Measurements from ENCODE around the gene SPECC1. TPM values are rescaled to one million over a fixed set of nuclear protein-coding genes. Genes with fewer than 3 reads are reported as not detected.

The SPECC1 gene
- total RNA-seq, 1 experiment from 2014 or later: 46.4 TPM

- TF ChIP-seq EZH2phosphoT487 (IDR thresholded peaks at IDR 0.05; ENCODE audit: borderline replicate concordance, low read length): no peak
- H3K27ac ChIP-seq (ENCODE audit: low read length): no peak overlapping the region
- DNase-seq: no peak
- H3K27me3 ChIP-seq (ENCODE audit: low read length): no peaks in the 10 kb centered on the region
- H3K79me2 ChIP-seq (ENCODE audit: low read length): peaks cover 11% of the 10 kb centered on the region
- no peaks in the 10 kb centered on the region for H3K9me2 ChIP-seq (replicated peaks; ENCODE audit: low read length)
- no peaks in the 10 kb centered on the region for H3K9me3 ChIP-seq (ENCODE audit: low read length)
- BruUV-seq (replicated peaks): no TSS peak
- H3K4me3 ChIP-seq (ENCODE audit: low read length): no peak overlapping the region
- H3K9ac ChIP-seq (ENCODE audit: low read length): no peak overlapping the region
- no peaks in the 10 kb centered on the region for H3K36me3 ChIP-seq (ENCODE audit: low read depth, low read length)
- no peaks in the 10 kb centered on the region for H4K20me1 ChIP-seq (ENCODE audit: low read length)
- no peak for ATAC-seq
- POLR2A ChIA-PET (ENCODE audit: unreplicated experiment): no interaction called here
- H3K4me1 ChIP-seq (ENCODE audit: insufficient read depth, low read length): peaks cover 10% of the 10 kb centered on the region
- no peaks in the 10 kb centered on the region for H3F3A ChIP-seq (ENCODE audit: low read length, unreplicated experiment)
- no peak overlapping the region for H3K4me2 ChIP-seq (ENCODE audit: low read length)
- H2AFZ ChIP-seq (ENCODE audit: low read length): no peak overlapping the region
- intact Hi-C loops (cut with micrococcal nuclease): no loop called here
- CTCF ChIA-PET: no interaction called here
These were observed 208.5 kb downstream of the SPECC1 start for GRCh38 chr17:20217677-20218076.

DNA sequence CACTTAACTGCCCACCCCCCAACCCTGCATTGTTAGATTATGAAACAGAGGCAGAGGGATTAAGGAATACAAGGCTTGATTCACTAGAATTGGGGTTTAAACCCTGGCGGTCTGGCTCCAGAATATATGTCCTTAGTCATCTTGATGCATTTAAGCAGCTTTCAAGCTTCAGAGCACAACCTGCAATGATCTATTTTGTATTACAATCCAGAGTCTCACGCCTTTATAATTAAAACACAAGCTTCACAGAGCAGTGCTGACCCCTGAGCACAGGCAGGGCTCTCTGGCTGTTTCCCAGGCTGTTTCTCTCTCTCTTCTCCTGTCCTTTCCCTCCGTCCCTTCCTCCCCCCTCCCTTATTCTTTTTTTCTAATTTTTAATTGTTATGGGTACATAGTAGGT lies 209.1 kb downstream of the SPECC1 start:
- ChIA-PET POLR2A (ENCODE audit: unreplicated experiment) (no interaction called here), CTCF (no interaction called here)
- DNase-seq (no peak), ATAC-seq (no peak)
- H3K4me1 ChIP-seq (ENCODE audit: insufficient read depth, low read length): peaks cover 5% of the 10 kb centered on the region
- BruUV-seq (replicated peaks): no TSS peak
- no peaks in the 10 kb centered on the region for H3K36me3 ChIP-seq (ENCODE audit: low read depth, low read length)
- peaks cover 11% of the 10 kb centered on the region for H3K79me2 ChIP-seq (ENCODE audit: low read length)
- H4K20me1 ChIP-seq (ENCODE audit: low read length): no peaks in the 10 kb centered on the region
- TF ChIP-seq EZH2 (IDR thresholded peaks at IDR 0.05; ENCODE audit: low read length, unreplicated experiment) (no peak), EZH2phosphoT487 (IDR thresholded peaks at IDR 0.05; ENCODE audit: borderline replicate concordance, low read length) (no peak)
- TF ChIP-seq, protein P1, sequence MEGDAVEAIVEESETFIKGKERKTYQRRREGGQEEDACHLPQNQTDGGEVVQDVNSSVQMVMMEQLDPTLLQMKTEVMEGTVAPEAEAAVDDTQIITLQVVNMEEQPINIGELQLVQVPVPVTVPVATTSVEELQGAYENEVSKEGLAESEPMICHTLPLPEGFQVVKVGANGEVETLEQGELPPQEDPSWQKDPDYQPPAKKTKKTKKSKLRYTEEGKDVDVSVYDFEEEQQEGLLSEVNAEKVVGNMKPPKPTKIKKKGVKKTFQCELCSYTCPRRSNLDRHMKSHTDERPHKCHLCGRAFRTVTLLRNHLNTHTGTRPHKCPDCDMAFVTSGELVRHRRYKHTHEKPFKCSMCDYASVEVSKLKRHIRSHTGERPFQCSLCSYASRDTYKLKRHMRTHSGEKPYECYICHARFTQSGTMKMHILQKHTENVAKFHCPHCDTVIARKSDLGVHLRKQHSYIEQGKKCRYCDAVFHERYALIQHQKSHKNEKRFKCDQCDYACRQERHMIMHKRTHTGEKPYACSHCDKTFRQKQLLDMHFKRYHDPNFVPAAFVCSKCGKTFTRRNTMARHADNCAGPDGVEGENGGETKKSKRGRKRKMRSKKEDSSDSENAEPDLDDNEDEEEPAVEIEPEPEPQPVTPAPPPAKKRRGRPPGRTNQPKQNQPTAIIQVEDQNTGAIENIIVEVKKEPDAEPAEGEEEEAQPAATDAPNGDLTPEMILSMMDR (conservative IDR thresholded peaks at IDR 0.05; ENCODE audit: low read depth, low read length): no peak
- no peak overlapping the region for H3K9ac ChIP-seq (ENCODE audit: low read length)
- no peaks in the 10 kb centered on the region for H3F3A ChIP-seq (ENCODE audit: low read length, unreplicated experiment)
- intact Hi-C loops (cut with micrococcal nuclease): no loop called here
- H3K9me2 ChIP-seq (replicated peaks; ENCODE audit: low read length): no peaks in the 10 kb centered on the region
- no peak overlapping the region for H2AFZ ChIP-seq (ENCODE audit: low read length)
- no peak overlapping the region for H3K27ac ChIP-seq (ENCODE audit: low read length)
- no peaks in the 10 kb centered on the region for H3K27me3 ChIP-seq (ENCODE audit: low read length)
- H3K9me3 ChIP-seq (ENCODE audit: low read length): no peaks in the 10 kb centered on the region
- H3K4me2 ChIP-seq (ENCODE audit: low read length): no peak overlapping the region
- H3K4me3 ChIP-seq (ENCODE audit: low read length): no peak overlapping the region

GRCh38 chr17:20223808-20224328 lies 214.7 kb downstream of the SPECC1 start:
- POLR2A ChIA-PET (ENCODE audit: unreplicated experiment): no interaction called here
- H3K27ac ChIP-seq (ENCODE audit: low read length): no peak overlapping the region
- 0 out of 2 replicates have a peak, but pooled peaks cover 8% of the 10 kb centered on the region for H4K20me1 ChIP-seq (ENCODE audit: low read length)
- no peaks in the 10 kb centered on the region for H3K9me2 ChIP-seq (replicated peaks; ENCODE audit: low read length)
- no peak for TF ChIP-seq EZH2 (IDR thresholded peaks at IDR 0.05; ENCODE audit: low read length, unreplicated experiment)
- TF ChIP-seq, protein P1 (conservative IDR thresholded peaks at IDR 0.05; ENCODE audit: low read depth, low read length): no peak
- TF ChIP-seq EZH2phosphoT487 (IDR thresholded peaks at IDR 0.05; ENCODE audit: borderline replicate concordance, low read length): no peak
- no TSS peak for BruUV-seq (replicated peaks)
- H3F3A ChIP-seq (ENCODE audit: low read length, unreplicated experiment): no peaks in the 10 kb centered on the region
- intact Hi-C loops (cut with micrococcal nuclease): no loop called here
- H3K4me1 ChIP-seq (ENCODE audit: insufficient read depth, low read length): peaks cover 6% of the 10 kb centered on the region; the same call in 1 of the 2 replicates
- no peaks in the 10 kb centered on the region; the same call in 1 of the 2 replicates for H3K36me3 ChIP-seq (ENCODE audit: low read depth, low read length)
- no peaks in the 10 kb centered on the region for H3K27me3 ChIP-seq (ENCODE audit: low read length)
- no peak for ATAC-seq
- no peak overlapping the region for H3K4me3 ChIP-seq (ENCODE audit: low read length)
- H2AFZ ChIP-seq (ENCODE audit: low read length): no peak overlapping the region
- H3K9me3 ChIP-seq (ENCODE audit: low read length): no peaks in the 10 kb centered on the region
- H3K79me2 ChIP-seq (ENCODE audit: low read length): peaks cover 11% of the 10 kb centered on the region
- peak; percentile 31 for DNase-seq
- H3K4me2 ChIP-seq (ENCODE audit: low read length): no peak overlapping the region
- CTCF ChIA-PET: no interaction called here
- H3K9ac ChIP-seq (ENCODE audit: low read length): no peak overlapping the region

Measured in PC-3 (cell line).